ENCODE data around the gene MRPL18. TPM values are rescaled to one million over a fixed set of nuclear protein-coding genes. Genes with fewer than 3 reads are reported as not detected.
A peak's percentile ranks its signal among the peaks of the same experiment; 100 is the strongest.

Gene MRPL18
- total and polyA plus RNA-seq, 9 of the 15 experiments (the other 6 are each of a cell fraction or from before 2014, with no cell fraction given), result 149 to 456 (median 196) TPM

- Histone ChIP-seq H3K36me3 (ENCODE audit: control insufficient read depth, insufficient read depth, low read length) (peaks cover 98% of the 10 kb centered on the region), H3K4me3 (no peak overlapping the region), H4K20me1 (replicated peaks; ENCODE audit: control insufficient read depth, insufficient read depth, low read length) (no peaks in the 10 kb centered on the region), H2AFZ (ENCODE audit: low read depth, low read length) (no peak overlapping the region), H3K9me1 (ENCODE audit: control insufficient read depth, insufficient read depth, low read length) (no peaks in the 10 kb centered on the region), H3K4me1 (replicated peaks in 1 of 2; ENCODE audit: control insufficient read depth in 2 of 2, insufficient read depth in 2 of 2, low read length in 2 of 2) (no peaks in the 10 kb centered on the region; a peak in 1 of 5 replicates), H3K27ac (ENCODE audit: extremely low read depth, low read depth, low read length) (no peak overlapping the region), H3K27me3 (ENCODE audit: control insufficient read depth in 2 of 2, insufficient read depth in 2 of 2, low read length in 2 of 2) (no peaks in the 10 kb centered on the region), H3K9ac (ENCODE audit: insufficient read depth in 1 of 2, low read depth in 2 of 2, low read length in 2 of 2) (no peak overlapping the region), H3K9me3 (replicated peaks; ENCODE audit: control insufficient read depth, insufficient read depth, low read depth, low read length) (no peaks in the 10 kb centered on the region), H3K79me2 (ENCODE audit: control insufficient read depth, insufficient read depth, low read length) (peaks cover 8% of the 10 kb centered on the region; the same call in 1 of the 3 replicates), H3K4me2 (ENCODE audit: insufficient read depth, low read length) (no peak overlapping the region)
- CTCF ChIA-PET (ENCODE audit: low intra/inter-chr PET ratio), result no interaction called here
- FAIRE-seq (no peak), DNase-seq (ENCODE audit: extremely low read depth in 1 of 4, low spot score in 3 of 4) (no peak), ATAC-seq (no peak)
- POLR2A ChIA-PET, result interaction anchor here (1.0 to 1.7 kb wide), 3 partner anchors 10 to 15 kb away, joined by 3 to 5 read pairs (median 4); no protein-coding TSS in a partner anchor
- no TSS peak for BruUV-seq (replicated peaks)
- intact Hi-C loops (cut with micrococcal nuclease), result no loop called here
- in situ Hi-C loops (cut with MboI), result no loop called here
- 91% methylated on average over 6 of the region's 6 CpGs for WGBS (ENCODE audit: insufficient coverage, low coverage, missing lambda C conversion rate)
- TF ChIP-seq C11orf30 (IDR thresholded peaks at IDR 0.05; ENCODE audit: low read depth) (peak; percentile 61), XRCC5 (IDR thresholded peaks at IDR 0.05; ENCODE audit: low read depth, low read length) (no peak), CHD4 (IDR thresholded peaks at IDR 0.05; ENCODE audit: insufficient read depth, insufficient replicate concordance, low read depth, low read length, poor library complexity, severe bottlenecking) (no peak), CEBPG (CRISPR knock-in tag; IDR thresholded peaks at IDR 0.05) (0 out of 2 replicates have a peak, but pooled peaks have one; percentile 24), CEBPG (tag; conservative IDR thresholded peaks at IDR 0.05 in 1 of 2, IDR thresholded peaks at IDR 0.05 in 1 of 2) (peak; percentile 47 to 54; a peak in 3 of 4 replicates), MAFF (IDR thresholded peaks at IDR 0.05; ENCODE audit: low read length) (peak; percentile 49; the same call in 1 of the 2 replicates), ZNF408 (CRISPR knock-in tag; IDR thresholded peaks at IDR 0.05; ENCODE audit: low read depth) (no peak), POLR2A (conservative IDR thresholded peaks at IDR 0.05) (0 out of 2 replicates have a peak, but pooled peaks have one; percentile 40), ZNF347 (CRISPR knock-in tag; IDR thresholded peaks at IDR 0.05; ENCODE audit: low read depth) (no peak), DNMT1 (IDR thresholded peaks at IDR 0.05) (no peak), KHSRP (IDR thresholded peaks at IDR 0.05) (no peak), FOXP4 (CRISPR knock-in tag; IDR thresholded peaks at IDR 0.05; ENCODE audit: borderline replicate concordance) (no peak), CEBPB (tag; IDR thresholded peaks at IDR 0.05) (peak; percentile 75), SRF (CRISPR knock-in tag; IDR thresholded peaks at IDR 0.05) (no peak)
- TF ChIP-seq, protein P1, sequence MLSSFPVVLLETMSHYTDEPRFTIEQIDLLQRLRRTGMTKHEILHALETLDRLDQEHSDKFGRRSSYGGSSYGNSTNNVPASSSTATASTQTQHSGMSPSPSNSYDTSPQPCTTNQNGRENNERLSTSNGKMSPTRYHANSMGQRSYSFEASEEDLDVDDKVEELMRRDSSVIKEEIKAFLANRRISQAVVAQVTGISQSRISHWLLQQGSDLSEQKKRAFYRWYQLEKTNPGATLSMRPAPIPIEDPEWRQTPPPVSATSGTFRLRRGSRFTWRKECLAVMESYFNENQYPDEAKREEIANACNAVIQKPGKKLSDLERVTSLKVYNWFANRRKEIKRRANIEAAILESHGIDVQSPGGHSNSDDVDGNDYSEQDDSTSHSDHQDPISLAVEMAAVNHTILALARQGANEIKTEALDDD (IDR thresholded peaks at IDR 0.05), result no peak
- TF ChIP-seq, protein P2, sequence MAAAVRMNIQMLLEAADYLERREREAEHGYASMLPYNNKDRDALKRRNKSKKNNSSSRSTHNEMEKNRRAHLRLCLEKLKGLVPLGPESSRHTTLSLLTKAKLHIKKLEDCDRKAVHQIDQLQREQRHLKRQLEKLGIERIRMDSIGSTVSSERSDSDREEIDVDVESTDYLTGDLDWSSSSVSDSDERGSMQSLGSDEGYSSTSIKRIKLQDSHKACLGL (CRISPR knock-in tag; IDR thresholded peaks at IDR 0.05; ENCODE audit: borderline replicate concordance, poor library complexity, severe bottlenecking), result no peak
Measured at GRCh38 chr6:159753081-159753872, 37.0 kb upstream of the MRPL18 start.

Data from K562 (cell line).